HEK293T (cell line): ENCODE measurements around the gene IRF2BP2.

ENCODE experiments used
- CTBP1 ChIP-seq: fragments of 450-650 bp; IDR thresholded peaks from 2 replicates; pipeline ENCODE4 v1.6.1; 2016; ENCODE audit warnings: borderline replicate concordance
- FOXM1 ChIP-seq: fragments of 450-650 bp; IDR thresholded peaks from 2 replicates; pipeline ENCODE4 v1.6.1; 2017; ENCODE audit warnings: mild to moderate bottlenecking, borderline replicate concordance
- L3MBTL2 ChIP-seq: fragments of 450-650 bp; conservative IDR thresholded peaks from 2 replicates; pipeline ENCODE4 v1.6.1; 2016; ENCODE audit warnings: mild to moderate bottlenecking
- NFRKB ChIP-seq: fragments of 450-650 bp; IDR thresholded peaks from 2 replicates; pipeline ENCODE4 v1.6.1; 2016; ENCODE audit warnings: mild to moderate bottlenecking, moderate library complexity
- SP1 ChIP-seq: fragments of 450-650 bp; IDR thresholded peaks from 2 replicates; pipeline ENCODE4 v1.6.1; 2017
- TARDBP ChIP-seq: fragments of 450-650 bp; IDR thresholded peaks from 2 replicates; pipeline ENCODE4 v1.6.1; 2016

DNA sequence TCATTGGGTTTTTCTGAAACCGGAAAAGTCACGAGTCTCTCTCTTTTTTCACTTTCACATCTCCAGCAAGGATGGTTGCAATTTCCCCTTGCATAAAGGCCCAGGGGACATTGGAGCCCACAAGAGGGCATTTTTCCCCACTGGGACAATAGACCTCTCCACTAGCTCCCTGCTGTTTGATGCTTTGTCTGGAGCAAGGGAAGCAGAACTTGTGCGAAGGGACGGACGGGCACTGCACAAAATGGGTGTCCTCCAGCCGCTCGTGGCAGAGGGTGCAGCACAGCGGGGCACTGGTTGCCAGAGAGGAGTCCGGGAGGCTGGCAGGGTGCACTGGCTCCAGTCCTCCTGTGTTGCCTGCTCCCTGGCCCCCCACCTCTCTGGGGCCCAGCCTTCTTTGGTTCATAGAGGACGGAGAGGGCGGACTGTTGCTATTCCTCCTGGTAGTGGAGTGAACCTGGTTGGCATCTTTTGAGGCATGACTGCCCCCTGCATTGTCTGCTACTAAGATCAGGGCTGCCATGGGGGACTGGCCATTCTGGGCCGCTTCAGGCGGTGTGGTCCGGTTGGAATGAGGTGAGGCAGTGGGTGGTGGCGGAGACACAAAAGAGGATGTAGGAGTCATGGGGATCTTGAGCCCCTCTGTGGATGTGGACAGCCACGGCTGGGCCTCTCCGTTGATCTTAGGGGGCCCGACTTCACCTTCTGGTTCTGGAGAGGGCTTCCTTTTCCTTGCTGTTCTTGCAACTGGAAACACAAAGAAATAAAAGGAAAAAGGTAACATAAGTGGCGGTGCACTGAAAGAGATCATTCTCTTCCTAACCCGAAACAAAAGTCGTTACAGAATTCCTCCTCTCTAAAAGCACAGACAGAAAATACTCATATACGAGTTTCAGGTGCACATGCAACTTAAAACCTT is 2.6 kb downstream of the IRF2BP2 start:
- TF ChIP-seq NFRKB (no peak), FOXM1 (no peak), CTBP1 (peak; percentile 66; the same call in 1 of the 2 replicates), TARDBP (no peak), SP1 (no peak), L3MBTL2 (no peak)
